ENCODE data around the gene DLX4.

Gene DLX4

GRCh38 chr17:50014471-50015088, 45.6 kb downstream of the DLX4 start:
- DNase-seq (ENCODE audit: low spot score): no peak

- no peak for DNase-seq (ENCODE audit: low spot score)
These were observed 46.2 kb downstream of the DLX4 start for GRCh38 chr17:50015146-50015545.

- no peak for DNase-seq (ENCODE audit: low spot score)
These were observed 49.9 kb downstream of the DLX4 start for GRCh38 chr17:50018909-50019308.

- DNase-seq (ENCODE audit: low spot score): no peak
These were observed 52.0 kb downstream of the DLX4 start for GRCh38 chr17:50020841-50021599.

- DNase-seq (ENCODE audit: low spot score): no peak
These were observed 52.8 kb downstream of the DLX4 start for GRCh38 chr17:50021681-50022370.

- no peak for DNase-seq (ENCODE audit: low spot score)
These were observed 53.6 kb downstream of the DLX4 start for GRCh38 chr17:50022463-50023130.

GRCh38 chr17:50023520-50023919, 54.5 kb downstream of the DLX4 start:
- no peak for DNase-seq (ENCODE audit: low spot score)
